ENCODE data around the gene PLXNC1.

The PLXNC1 gene

DNA sequence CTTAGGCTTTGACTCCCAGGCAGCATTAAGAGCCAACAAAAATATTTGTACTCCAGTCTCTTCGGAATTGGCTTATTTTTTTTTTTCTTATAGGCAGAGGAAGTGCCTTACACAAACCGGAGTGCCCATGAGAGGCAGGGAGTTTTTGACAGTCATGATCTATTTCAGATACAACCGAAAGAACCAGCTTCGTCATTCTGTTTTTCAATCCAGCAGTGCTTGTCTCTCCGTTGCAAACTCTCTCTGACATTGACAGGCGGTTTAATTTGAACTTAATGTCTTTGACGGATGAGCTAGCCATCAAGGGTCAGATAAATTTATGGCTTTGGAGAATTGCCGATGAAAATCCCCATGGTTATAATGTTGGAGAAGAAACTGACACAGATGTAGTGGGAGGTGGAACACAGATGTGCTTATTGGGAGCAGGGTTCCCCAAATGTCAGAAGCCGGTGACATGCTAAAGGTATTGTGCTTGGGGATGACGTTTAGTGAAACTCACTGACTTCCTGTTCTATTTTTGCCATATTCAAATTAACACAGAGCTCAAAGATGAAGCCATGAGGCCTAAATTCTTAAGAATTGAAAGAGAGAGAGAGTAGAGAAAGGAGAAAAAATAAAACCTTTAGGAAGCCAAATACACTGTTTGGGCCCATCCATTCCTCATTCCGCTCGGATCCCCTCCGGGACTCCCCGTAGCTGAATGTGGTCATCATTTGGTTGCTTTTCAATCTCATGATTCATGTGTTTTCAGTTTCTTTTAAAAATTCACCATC, 59.7 kb downstream of the PLXNC1 start:
- DNase-seq = no peak

DNA sequence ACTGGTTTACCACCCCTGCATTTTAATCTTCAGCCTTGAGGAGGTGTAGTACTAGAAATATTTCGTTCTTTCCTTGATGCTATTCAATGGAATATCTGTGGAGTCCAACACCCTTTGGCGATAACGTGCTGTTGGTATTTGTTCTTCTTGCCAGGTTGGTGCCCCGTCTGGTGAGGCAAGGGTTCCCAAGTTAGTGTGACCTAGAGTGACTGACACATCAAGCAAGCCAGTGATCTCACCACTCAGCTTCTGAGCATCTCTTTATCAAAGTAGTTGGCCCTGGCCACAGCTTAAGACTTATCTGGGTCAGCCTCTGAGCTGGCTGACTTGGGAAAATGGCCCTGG, 60.2 kb downstream of the PLXNC1 start:
- DNase-seq = no peak

DNA sequence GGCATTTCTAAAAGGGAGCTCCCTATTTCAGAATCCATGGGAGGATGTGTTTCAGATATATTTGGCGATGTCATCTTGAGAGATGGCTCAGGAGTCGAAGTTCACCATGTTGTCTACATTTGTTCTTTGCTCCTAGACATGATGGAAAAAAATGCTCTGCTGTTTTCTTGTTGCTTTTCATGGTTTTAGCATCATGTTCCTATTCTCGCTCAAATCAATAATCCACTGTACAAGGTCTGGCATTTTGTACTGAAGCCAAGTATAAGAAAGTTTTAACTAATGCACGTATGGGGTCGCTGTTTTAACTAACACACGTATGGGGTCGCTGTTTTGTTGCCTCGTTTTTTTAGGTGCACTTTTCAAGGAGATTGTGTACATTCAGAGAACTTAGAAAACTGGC, 60.9 kb downstream of the PLXNC1 start:
- no peak for DNase-seq

DNA sequence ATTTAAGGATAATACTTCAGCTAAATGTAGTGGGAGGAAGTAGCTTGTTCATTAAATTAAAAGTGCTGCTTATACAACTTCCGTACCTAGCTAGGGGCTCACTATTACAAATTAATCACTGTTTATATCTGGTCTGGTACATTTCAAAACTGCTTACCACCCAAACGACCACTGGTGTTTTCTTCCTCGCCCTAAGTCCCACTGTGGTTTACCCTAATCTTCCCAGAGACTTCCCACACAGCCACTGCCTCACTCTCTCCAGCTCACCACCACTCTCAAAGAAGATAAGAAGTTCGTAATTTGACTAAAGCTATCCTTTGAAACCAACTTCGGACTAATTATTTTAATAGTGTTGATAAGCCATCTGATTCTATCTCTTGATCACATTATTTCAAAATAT, 62.6 kb downstream of the PLXNC1 start:
- no peak for DNase-seq

DNA sequence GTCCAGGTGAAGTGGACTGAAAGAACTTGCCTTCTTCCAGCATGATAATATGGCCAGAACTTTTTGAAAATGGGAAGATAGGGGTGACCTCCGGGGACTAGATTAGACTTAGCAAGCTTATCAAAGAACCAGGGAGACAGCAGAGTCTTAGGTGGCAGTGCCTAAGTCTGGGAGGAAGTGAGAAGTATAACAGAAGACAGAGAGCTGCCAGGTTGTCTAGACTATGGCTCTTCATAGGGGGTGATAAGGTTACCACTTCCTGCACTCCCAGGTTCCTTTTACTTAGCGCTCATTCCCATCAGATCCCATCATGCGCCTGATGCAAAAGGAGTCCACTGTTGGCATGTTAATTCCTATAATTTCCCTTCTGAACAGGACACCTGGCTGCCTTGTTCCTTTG, 69.9 kb downstream of the PLXNC1 start:
- no peak for DNase-seq

GRCh38 chr12:94219622-94220302, 71.4 kb downstream of the PLXNC1 start:
- no peak for DNase-seq

GRCh38 chr12:94220804-94221203, 72.4 kb downstream of the PLXNC1 start:
- DNase-seq = no peak

- no peak for DNase-seq
Measured at GRCh38 chr12:94222351-94223084, 74.1 kb downstream of the PLXNC1 start.

DNA sequence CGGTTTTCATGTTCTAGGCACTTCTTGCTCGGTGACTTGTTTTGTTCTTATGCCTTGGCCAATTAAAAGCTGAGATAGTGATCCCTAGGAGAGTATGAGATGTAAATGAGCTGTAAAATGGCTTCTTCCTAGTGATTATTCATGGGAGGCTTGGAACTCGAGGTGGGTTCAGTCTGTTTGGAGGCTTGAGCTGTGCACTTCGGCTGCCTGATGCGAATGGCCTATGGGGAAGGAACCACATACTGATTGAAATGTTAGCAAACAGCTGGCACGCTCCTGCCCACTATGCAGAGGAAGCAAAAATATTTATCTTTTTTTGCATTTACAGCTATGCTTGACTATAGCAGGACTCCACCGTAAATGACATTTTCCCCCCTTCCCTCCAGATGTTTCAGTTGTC, 75.5 kb downstream of the PLXNC1 start:
- no peak for DNase-seq

GRCh38 chr12:94225506-94225905, 77.1 kb downstream of the PLXNC1 start:
- no peak for DNase-seq

DNA sequence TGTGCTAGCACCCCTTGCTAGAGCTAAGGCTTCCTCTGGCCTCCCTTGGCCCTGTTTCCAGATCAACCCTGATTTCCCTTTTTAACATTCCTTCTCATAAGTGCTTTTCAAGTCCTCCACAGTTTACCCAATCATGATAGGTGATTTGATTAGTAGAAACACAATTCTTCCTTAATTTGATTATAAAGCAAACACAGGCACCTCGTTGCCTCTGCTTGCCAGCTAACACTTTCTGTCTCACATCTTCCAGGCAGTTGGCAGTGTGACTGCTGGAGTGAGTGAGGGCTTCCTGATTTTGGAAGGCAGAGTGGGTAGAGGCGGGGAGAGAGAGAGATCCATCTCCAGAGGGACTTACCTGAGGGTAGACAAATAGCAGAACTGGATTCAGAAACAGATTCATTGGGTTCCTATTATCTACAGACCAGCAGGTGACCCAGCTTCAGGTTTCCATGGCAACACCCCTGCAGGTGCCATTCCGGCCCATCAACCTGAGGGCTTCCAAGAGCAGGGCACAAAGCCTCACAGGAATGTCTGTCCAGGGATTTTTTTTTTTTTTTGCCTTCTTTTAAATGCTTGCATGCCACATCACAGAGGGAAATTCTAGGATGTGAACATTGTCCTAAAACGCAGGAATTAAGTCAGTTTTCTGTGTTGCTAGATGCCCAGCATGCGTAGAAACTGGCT, 77.7 kb downstream of the PLXNC1 start:
- DNase-seq = no peak

GRCh38 chr12:94227066-94227465, 78.7 kb downstream of the PLXNC1 start:
- DNase-seq = no peak

DNA sequence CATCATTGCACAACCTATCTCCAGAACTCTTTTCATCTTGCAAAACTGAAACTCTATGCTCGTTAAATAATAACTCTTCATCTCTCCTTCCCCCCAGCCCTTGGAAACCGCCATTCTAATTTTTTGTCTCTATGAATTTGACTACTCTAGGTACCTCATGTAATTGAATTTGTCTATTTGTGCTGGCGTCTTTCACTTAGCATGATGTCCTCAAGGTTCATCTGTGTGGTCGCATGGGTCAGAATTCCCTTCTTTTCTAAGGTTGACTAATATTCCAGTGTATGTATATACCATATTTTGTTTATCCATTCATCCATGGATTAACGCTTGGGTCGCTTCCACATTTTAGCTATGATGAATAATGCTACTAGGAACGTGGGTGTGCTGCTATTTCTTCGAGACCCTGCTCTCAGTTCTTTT, 80.1 kb downstream of the PLXNC1 start:
- no peak for DNase-seq

DNA sequence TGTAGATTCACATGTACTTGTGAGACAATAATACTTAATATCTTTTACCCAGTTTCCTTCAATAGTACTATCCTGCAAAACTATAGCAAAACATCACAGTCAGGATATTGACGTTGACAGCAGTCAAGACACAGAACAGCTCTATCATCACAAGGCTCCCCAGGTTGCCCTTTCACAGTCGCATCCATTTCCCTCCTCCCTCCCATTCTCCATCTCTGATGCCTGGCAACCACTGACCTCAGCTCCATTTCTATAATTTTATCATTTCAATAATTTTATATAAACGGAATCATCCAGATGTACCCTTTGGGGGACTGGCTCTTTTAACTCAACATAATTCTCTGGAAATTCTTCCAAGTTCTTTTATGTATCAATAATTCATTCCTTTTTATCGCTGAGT, 81.5 kb downstream of the PLXNC1 start:
- no peak for DNase-seq

- no peak for DNase-seq
Measured at GRCh38 chr12:94230357-94230905, 82.1 kb downstream of the PLXNC1 start.

- DNase-seq = no peak
Measured at GRCh38 chr12:94231709-94232108, 83.3 kb downstream of the PLXNC1 start.

DNA sequence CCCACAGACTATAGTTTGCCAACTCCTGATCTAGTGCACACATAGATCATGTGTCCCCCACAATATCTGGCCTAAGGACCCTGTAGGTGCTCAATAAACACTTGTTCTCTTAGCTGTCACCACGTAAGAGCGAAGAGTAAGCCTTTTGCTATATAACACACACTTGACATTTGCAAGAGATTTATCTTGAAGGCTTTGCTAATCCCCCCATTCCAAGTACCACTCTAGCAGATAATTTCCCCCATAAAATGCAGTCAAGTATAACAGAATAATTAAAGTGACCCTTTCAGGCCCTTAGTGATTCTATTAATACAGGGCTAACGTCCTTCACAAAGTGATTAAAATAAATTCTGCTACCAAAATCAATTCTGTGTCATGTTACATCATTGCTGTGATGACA, 87.5 kb downstream of the PLXNC1 start:
- no peak for DNase-seq

- DNase-seq = no peak
Measured at GRCh38 chr12:94239332-94239993, 91.1 kb downstream of the PLXNC1 start.

GRCh38 chr12:94240171-94240570, 91.8 kb downstream of the PLXNC1 start:
- DNase-seq = no peak

DNA sequence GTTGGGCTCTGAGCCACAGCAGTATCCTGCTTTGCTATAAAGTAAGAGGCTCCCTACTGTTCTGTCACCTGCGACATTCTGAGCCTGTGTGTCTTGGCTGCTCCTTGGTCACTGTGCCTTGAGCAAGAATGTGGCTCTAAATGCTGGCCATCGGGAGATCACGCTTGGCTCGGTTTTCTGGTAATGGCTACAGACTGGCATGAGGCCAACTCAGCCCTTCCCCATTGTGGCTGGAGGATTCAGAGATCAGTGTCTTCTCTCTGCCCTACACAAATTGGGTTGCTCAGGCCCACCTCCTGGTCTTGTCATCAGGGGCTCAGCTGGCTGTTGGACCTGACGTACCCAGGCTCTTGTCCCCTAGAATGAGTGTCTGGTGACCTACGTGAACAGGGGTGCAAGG, 94.5 kb downstream of the PLXNC1 start:
- DNase-seq = no peak

DNA sequence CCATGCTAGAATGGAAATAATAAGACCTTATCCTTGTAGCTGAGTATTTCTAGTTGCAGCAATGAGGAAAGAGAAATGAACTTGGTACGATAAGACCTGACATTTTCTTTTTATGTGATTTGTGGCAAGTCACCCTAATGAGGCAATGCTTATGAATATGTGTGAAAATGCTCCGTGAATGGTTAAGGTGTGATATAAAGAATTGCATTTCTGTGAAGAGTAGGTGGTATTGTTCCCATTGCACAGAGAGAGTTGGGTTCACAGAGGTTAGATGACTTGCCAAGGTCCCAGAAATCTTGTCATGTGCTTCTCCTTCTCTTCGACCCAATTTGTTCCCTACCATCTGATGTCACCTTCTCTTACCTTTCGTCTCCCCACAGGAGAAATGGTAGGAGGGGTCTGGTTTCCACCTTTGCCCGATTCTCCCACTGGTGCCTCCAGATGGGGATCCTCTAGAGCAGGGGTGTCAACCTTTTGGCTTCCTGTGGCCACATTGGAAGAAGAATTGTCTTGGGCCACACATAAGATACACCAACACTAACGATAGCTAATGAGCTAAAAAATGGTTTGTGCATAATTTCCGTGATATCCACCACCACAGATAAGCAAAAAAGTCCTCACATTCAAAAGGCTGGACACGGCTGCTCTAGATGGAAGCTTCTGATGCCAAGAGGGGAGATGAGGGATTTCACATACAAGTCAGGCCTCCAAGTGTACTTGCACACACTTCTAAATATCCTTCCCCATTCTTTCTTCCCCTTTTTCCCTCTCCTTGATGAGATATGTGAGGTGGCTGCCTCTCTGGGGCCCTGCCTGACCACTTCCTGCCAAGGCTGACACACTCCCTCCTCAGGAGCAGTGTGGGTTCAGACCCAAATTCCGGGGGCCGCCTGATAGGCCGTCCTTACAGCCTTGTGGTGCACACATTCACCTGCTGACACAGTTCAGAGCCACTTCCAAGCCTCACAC, 96.1 kb downstream of the PLXNC1 start:
- no peak for DNase-seq

Measured in T1000 (cell line).